Thyroid gland (tissue), 4 donors: ENCODE results near the gene CANT1.

Source experiments
- CTCF ChIP-seq, 6 experiments: fragments of 200-600 bp in 3 of 6; fragments of 450-650 bp in 3 of 6; sonication (generic) in 3 of 6; IDR thresholded peaks; one replicate each; pipeline ENCODE4 v1.5.1; 2016 to 2019; ENCODE audit warnings: antibody characterized with exemption in 6 of 6, mild to moderate bottlenecking in 2 of 6, inconsistent platforms in 1 of 6, moderate library complexity in 1 of 6
- POLR2A ChIP-seq, 2 donors: fragments of 450-650 bp; IDR thresholded peaks; one replicate each; pipeline ENCODE4 v1.6.1; 2017; ENCODE audit warnings: antibody characterized with exemption in 2 of 2, mild to moderate bottlenecking in 2 of 2, moderate library complexity in 1 of 2

- TF ChIP-seq CTCF (IDR thresholded peaks at IDR 0.05) (no peak), POLR2A (IDR thresholded peaks at IDR 0.05) (no peak)
Observed at GRCh38 chr17:79006794-79007503, 2.6 kb downstream of the CANT1 start.
